Astrocyte (in vitro differentiated cells and primary cell): Measurements from ENCODE around the gene LITAF. TPM values are rescaled to one million over a fixed set of nuclear protein-coding genes. Genes with fewer than 3 reads are reported as not detected.

Experiments
- DNase-seq: peaks from one replicate; pipeline ENCODE4 v3.0.0-alpha.2; 2010; ENCODE audit warnings: low read depth
- FAIRE-seq: peaks from 2 replicates; lab custom pipeline; 2011; peaks lifted over from hg19 to GRCh38; lab: Jason Lieb, UNC
- H2AFZ ChIP-seq: 2 replicates; pipeline ENCODE4 v1.6.0; 2012; ENCODE audit warnings: low read depth, low read length, inconsistent platforms
- H3K27ac ChIP-seq: 2 replicates; pipeline ENCODE4 v1.5.1; 2011; ENCODE audit warnings: low read depth, low read length, inconsistent platforms
- H3K27me3 ChIP-seq: 2 replicates; pipeline ENCODE4 v1.6.0; 2011; ENCODE audit warnings: low read length, inconsistent platforms; ENCODE audit not compliant: insufficient read depth
- H3K36me3 ChIP-seq: 2 replicates; pipeline ENCODE4 v1.5.1; 2011; ENCODE audit warnings: low read length, inconsistent platforms; ENCODE audit not compliant: insufficient read depth
- H3K4me1 ChIP-seq: 2 replicates; pipeline ENCODE4 v1.5.1; 2011; ENCODE audit warnings: low read length, inconsistent platforms; ENCODE audit not compliant: insufficient read depth
- H3K4me2 ChIP-seq: 2 replicates; pipeline ENCODE4 v1.6.0; 2012; ENCODE audit warnings: low read length, inconsistent platforms
- H3K4me3 ChIP-seq: 2 replicates; pipeline ENCODE4 v1.5.1; 2011; ENCODE audit warnings: low read depth, mild to moderate bottlenecking, low read length, inconsistent platforms; ENCODE audit not compliant: insufficient read depth
- H3K79me2 ChIP-seq: 2 replicates; pipeline ENCODE4 v1.6.0; 2012; ENCODE audit warnings: mild to moderate bottlenecking, low read length, inconsistent platforms; ENCODE audit not compliant: insufficient read depth
- H3K9ac ChIP-seq: 2 replicates; pipeline ENCODE4 v1.6.0; 2012; ENCODE audit warnings: mild to moderate bottlenecking, low read length, inconsistent platforms
- H3K9me3 ChIP-seq: 2 replicates; pipeline ENCODE4 v1.5.1; 2012; ENCODE audit warnings: low read depth, mild to moderate bottlenecking, low read length, inconsistent platforms; ENCODE audit not compliant: insufficient read depth
- H4K20me1 ChIP-seq: 2 replicates; pipeline ENCODE4 v1.6.0; 2012; ENCODE audit warnings: low read length, inconsistent platforms; ENCODE audit not compliant: insufficient read depth
- H3K27ac Mint-ChIP-seq: one replicate; pipeline ENCODE4 v1.8.0; 2021; ENCODE audit warnings: mild to moderate bottlenecking, mixed read lengths; ENCODE audit not compliant: unreplicated experiment
- H3K27me3 Mint-ChIP-seq: one replicate; pipeline ENCODE4 v1.8.0; 2021; ENCODE audit warnings: low read depth, mixed read lengths; ENCODE audit not compliant: unreplicated experiment
- H3K36me3 Mint-ChIP-seq: one replicate; pipeline ENCODE4 v1.8.0; 2021; ENCODE audit warnings: low read depth, mixed read lengths; ENCODE audit not compliant: unreplicated experiment
- H3K4me1 Mint-ChIP-seq: one replicate; pipeline ENCODE4 v1.8.0; 2021; ENCODE audit warnings: low read depth, mixed read lengths; ENCODE audit not compliant: unreplicated experiment
- H3K4me3 Mint-ChIP-seq: one replicate; pipeline ENCODE4 v1.8.0; 2021; ENCODE audit warnings: mild to moderate bottlenecking, moderate library complexity, mixed read lengths; ENCODE audit not compliant: unreplicated experiment
- H3K9me3 Mint-ChIP-seq: one replicate; pipeline ENCODE4 v1.8.0; 2021; ENCODE audit warnings: mild to moderate bottlenecking, mixed read lengths; ENCODE audit not compliant: unreplicated experiment
- EZH2 ChIP-seq: IDR thresholded peaks from 2 replicates; pipeline ENCODE4 v1.6.1; 2012; ENCODE audit warnings: mild to moderate bottlenecking, low read length, inconsistent platforms; ENCODE audit not compliant: insufficient read depth
- total RNA-seq: library from RNA; stranded (reverse); gene quantifications from 2 replicates; pipeline ENCODE4 v1.2.1, GENCODE V29; 2021
- TF ChIP-seq, protein P1 (sequence below): IDR thresholded peaks from 2 replicates; pipeline ENCODE4 v1.5.1; 2011; ENCODE audit warnings: low read depth, mild to moderate bottlenecking, inconsistent platforms, low read length, moderate library complexity; ENCODE audit not compliant: insufficient read depth

Gene LITAF
- total RNA-seq, 1 donor from 2014 or later = 113 TPM

DNA sequence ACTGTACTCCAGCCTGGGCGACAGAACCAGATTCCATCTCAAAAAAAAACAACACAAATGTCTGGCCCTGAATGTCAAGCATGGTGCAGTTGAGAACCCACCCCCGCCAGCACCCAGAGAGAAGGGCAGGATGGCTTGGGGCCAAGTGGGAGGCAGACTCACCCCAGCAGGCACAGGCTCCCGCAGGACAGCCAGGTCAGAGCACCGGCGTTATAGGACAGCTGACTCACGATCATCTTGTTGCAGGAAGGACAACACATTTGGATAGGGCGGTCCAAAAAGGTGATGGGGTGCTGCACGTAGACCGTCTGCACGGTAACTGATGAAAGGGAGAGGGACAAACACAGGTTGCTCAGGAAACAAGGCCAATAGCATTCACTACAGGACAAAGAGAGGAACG, 33.3 kb downstream of the LITAF start:
- Mint-ChIP-seq H3K9me3 (peaks cover 13% of the 10 kb centered on the region), H3K27ac (no peak overlapping the region), H3K27me3 (no peaks in the 10 kb centered on the region), H3K4me3 (no peak overlapping the region), H3K4me1 (no peaks in the 10 kb centered on the region), H3K36me3 (peaks cover 63% of the 10 kb centered on the region)
- Histone ChIP-seq H2AFZ (no peak overlapping the region), H3K79me2 (peaks cover 7% of the 10 kb centered on the region), H3K4me2 (no peak overlapping the region), H3K4me1 (no peaks in the 10 kb centered on the region), H4K20me1 (peaks cover 26% of the 10 kb centered on the region), H3K36me3 (peaks cover 14% of the 10 kb centered on the region), H3K27ac (no peak overlapping the region), H3K27me3 (no peaks in the 10 kb centered on the region), H3K9me3 (peaks cover 7% of the 10 kb centered on the region), H3K9ac (no peak overlapping the region), H3K4me3 (no peak overlapping the region)
- DNase-seq (no peak), FAIRE-seq (no peak)
- TF ChIP-seq EZH2 = no peak
- TF ChIP-seq, protein P1, sequence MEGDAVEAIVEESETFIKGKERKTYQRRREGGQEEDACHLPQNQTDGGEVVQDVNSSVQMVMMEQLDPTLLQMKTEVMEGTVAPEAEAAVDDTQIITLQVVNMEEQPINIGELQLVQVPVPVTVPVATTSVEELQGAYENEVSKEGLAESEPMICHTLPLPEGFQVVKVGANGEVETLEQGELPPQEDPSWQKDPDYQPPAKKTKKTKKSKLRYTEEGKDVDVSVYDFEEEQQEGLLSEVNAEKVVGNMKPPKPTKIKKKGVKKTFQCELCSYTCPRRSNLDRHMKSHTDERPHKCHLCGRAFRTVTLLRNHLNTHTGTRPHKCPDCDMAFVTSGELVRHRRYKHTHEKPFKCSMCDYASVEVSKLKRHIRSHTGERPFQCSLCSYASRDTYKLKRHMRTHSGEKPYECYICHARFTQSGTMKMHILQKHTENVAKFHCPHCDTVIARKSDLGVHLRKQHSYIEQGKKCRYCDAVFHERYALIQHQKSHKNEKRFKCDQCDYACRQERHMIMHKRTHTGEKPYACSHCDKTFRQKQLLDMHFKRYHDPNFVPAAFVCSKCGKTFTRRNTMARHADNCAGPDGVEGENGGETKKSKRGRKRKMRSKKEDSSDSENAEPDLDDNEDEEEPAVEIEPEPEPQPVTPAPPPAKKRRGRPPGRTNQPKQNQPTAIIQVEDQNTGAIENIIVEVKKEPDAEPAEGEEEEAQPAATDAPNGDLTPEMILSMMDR = no peak

GRCh38 chr16:11552440-11552839, 34.3 kb downstream of the LITAF start:
- H3K27ac ChIP-seq = no peak overlapping the region
- Mint-ChIP-seq H3K36me3 (peaks cover 65% of the 10 kb centered on the region), H3K4me3 (no peak overlapping the region), H3K27me3 (no peaks in the 10 kb centered on the region), H3K27ac (no peak overlapping the region), H3K9me3 (peaks cover 13% of the 10 kb centered on the region), H3K4me1 (no peaks in the 10 kb centered on the region)
- H3K4me2 ChIP-seq = no peak overlapping the region
- TF ChIP-seq, protein P1 = no peak
- no peak for TF ChIP-seq EZH2
- no peak overlapping the region for H3K4me3 ChIP-seq
- FAIRE-seq (no peak), DNase-seq (no peak)
- no peaks in the 10 kb centered on the region for H3K4me1 ChIP-seq
- peaks cover 17% of the 10 kb centered on the region for H4K20me1 ChIP-seq
- peaks cover 17% of the 10 kb centered on the region for H3K36me3 ChIP-seq
- peaks cover 7% of the 10 kb centered on the region for H3K9me3 ChIP-seq
- no peak overlapping the region for H3K9ac ChIP-seq
- H3K79me2 ChIP-seq = no peaks in the 10 kb centered on the region
- H2AFZ ChIP-seq = no peak overlapping the region
- no peaks in the 10 kb centered on the region for H3K27me3 ChIP-seq

DNA sequence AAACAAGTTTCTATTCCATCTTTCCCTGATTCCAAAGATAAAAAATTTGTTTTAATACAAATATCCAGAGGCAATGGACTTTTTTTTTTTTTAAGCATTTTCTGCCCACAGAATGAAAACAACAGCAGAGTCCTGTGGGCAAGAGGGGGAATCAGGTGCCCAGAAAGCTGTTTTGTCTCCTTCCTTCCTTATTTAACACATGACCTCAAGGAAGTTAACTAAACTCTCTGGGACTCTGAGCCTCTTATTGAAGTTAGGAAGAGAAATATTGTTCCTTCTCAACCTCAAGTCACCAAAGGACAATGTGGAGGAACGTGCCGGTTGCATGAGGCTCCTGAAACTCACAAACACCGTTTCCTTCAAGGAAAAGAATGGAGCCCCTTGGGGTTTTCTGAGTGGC, 34.9 kb downstream of the LITAF start:
- Histone ChIP-seq H3K9me3 (peaks cover 7% of the 10 kb centered on the region), H3K4me1 (no peaks in the 10 kb centered on the region), H3K27me3 (no peaks in the 10 kb centered on the region), H3K27ac (no peak overlapping the region), H3K4me2 (no peak overlapping the region), H3K36me3 (peaks cover 17% of the 10 kb centered on the region), H2AFZ (no peak overlapping the region), H3K4me3 (no peak overlapping the region), H4K20me1 (peaks cover 12% of the 10 kb centered on the region), H3K79me2 (no peaks in the 10 kb centered on the region), H3K9ac (no peak overlapping the region)
- DNase-seq = no peak
- Mint-ChIP-seq H3K9me3 (peaks cover 14% of the 10 kb centered on the region), H3K27me3 (no peaks in the 10 kb centered on the region), H3K4me3 (no peak overlapping the region), H3K36me3 (peaks cover 67% of the 10 kb centered on the region), H3K27ac (no peak overlapping the region), H3K4me1 (peaks cover 3% of the 10 kb centered on the region)
- no peak for FAIRE-seq
- TF ChIP-seq, protein P1 = no peak
- TF ChIP-seq EZH2 = no peak
